GM21576 (cell line): ENCODE results near the gene ASB7.
A peak's percentile ranks its signal among the peaks of the same experiment; 100 is the strongest.

Experiments used
- ATAC-seq: cut with Tn5 transposase; IDR thresholded peaks from one replicate; pipeline ENCODE4 v1.9.1; 2021; ENCODE audit warnings: mild to moderate bottlenecking, moderate library complexity; ENCODE audit not compliant: unreplicated experiment

The ASB7 gene

GRCh38 chr15:100596792-100597191 is 5.6 kb upstream of the ASB7 start:
- peak; percentile 80 for ATAC-seq

- no peak for ATAC-seq
These were observed 4.5 kb upstream of the ASB7 start for GRCh38 chr15:100597862-100598261.

GRCh38 chr15:100598655-100599054 is 3.7 kb upstream of the ASB7 start:
- ATAC-seq = no peak

GRCh38 chr15:100601163-100601562 is 1.2 kb upstream of the ASB7 start:
- no peak for ATAC-seq

GRCh38 chr15:100601617-100602063 is 749 bp upstream of the ASB7 start:
- peak; percentile 10 for ATAC-seq

- peak; percentile 42 for ATAC-seq
These were observed 519 bp downstream of the ASB7 start for GRCh38 chr15:100602823-100603393.

- ATAC-seq = no peak
These were observed 10.2 kb downstream of the ASB7 start for GRCh38 chr15:100612539-100612938.

GRCh38 chr15:100613208-100613607 is 10.8 kb downstream of the ASB7 start:
- ATAC-seq = no peak

GRCh38 chr15:100614336-100614735 is 11.9 kb downstream of the ASB7 start:
- no peak for ATAC-seq

GRCh38 chr15:100614918-100615317 is 12.5 kb downstream of the ASB7 start:
- ATAC-seq = no peak

- ATAC-seq = no peak
These were observed 13.4 kb downstream of the ASB7 start for GRCh38 chr15:100615801-100616200.

- ATAC-seq = no peak
These were observed 14.3 kb downstream of the ASB7 start for GRCh38 chr15:100616700-100617099.

GRCh38 chr15:100623301-100623700 is 20.9 kb downstream of the ASB7 start:
- ATAC-seq = no peak

GRCh38 chr15:100627789-100628395 is 25.5 kb downstream of the ASB7 start:
- peak; percentile 93 for ATAC-seq

- ATAC-seq = no peak
These were observed 26.4 kb downstream of the ASB7 start for GRCh38 chr15:100628746-100629145.

- no peak for ATAC-seq
These were observed 29.4 kb downstream of the ASB7 start for GRCh38 chr15:100631831-100632230.

- ATAC-seq = no peak
These were observed 31.3 kb downstream of the ASB7 start for GRCh38 chr15:100633763-100634075.

GRCh38 chr15:100635406-100636071 is 33.1 kb downstream of the ASB7 start:
- ATAC-seq = no peak

- ATAC-seq = no peak
These were observed 35.9 kb downstream of the ASB7 start for GRCh38 chr15:100638177-100638730.

GRCh38 chr15:100642213-100642949 is 40.0 kb downstream of the ASB7 start:
- ATAC-seq = no peak

GRCh38 chr15:100642950-100643338 is 40.6 kb downstream of the ASB7 start:
- no peak for ATAC-seq

- ATAC-seq = no peak
These were observed 43.3 kb downstream of the ASB7 start for GRCh38 chr15:100645671-100646070.
